Glutamatergic neuron (in vitro differentiated cells): ENCODE data around the gene FAM228A. TPM values are rescaled to one million over a fixed set of nuclear protein-coding genes. Genes with fewer than 3 reads are reported as not detected.
"Not testable (repeated sequence)": the region's sequence is repeated elsewhere in the genome, so short reads cannot be mapped to it uniquely, and the experiment has no call there.

Experiments
- DNase-seq: peaks from one replicate; pipeline ENCODE4 v3.0.0; 2022
- H3K27ac Mint-ChIP-seq: one replicate; pipeline ENCODE4 v1.8.0; 2020; ENCODE audit warnings: mild to moderate bottlenecking, mixed read lengths, inconsistent platforms; ENCODE audit not compliant: unreplicated experiment
- H3K27me3 Mint-ChIP-seq: one replicate; pipeline ENCODE4 v1.8.0; 2020; ENCODE audit warnings: mild to moderate bottlenecking, moderate library complexity, mixed read lengths, inconsistent platforms; ENCODE audit not compliant: unreplicated experiment
- H3K36me3 Mint-ChIP-seq: one replicate; pipeline ENCODE4 v1.8.0; 2020; ENCODE audit warnings: mild to moderate bottlenecking, mixed read lengths, inconsistent platforms; ENCODE audit not compliant: unreplicated experiment
- H3K4me1 Mint-ChIP-seq: one replicate; pipeline ENCODE4 v1.8.0; 2020; ENCODE audit warnings: mild to moderate bottlenecking, low read depth, mixed read lengths, inconsistent platforms; ENCODE audit not compliant: unreplicated experiment
- H3K4me3 Mint-ChIP-seq: one replicate; pipeline ENCODE4 v1.8.0; 2020; ENCODE audit warnings: mild to moderate bottlenecking, mixed read lengths, inconsistent platforms; ENCODE audit not compliant: unreplicated experiment
- H3K9me3 Mint-ChIP-seq: one replicate; pipeline ENCODE4 v1.8.0; 2020; ENCODE audit warnings: mild to moderate bottlenecking, moderate library complexity, mixed read lengths, inconsistent platforms; ENCODE audit not compliant: unreplicated experiment
- total RNA-seq: library from RNA; stranded (reverse); fragmentation: NEBNext Ultra II Directional; extraction: Animal tissue kit (Norgen Biotek cat#: 25700); gene quantifications from one replicate; pipeline ENCODE4 v1.2.1, GENCODE V29; 2021; ENCODE audit not compliant: unreplicated experiment
- TF ChIP-seq, protein P1 (sequence below): fragments of 200-600 bp; sonication (generic); IDR thresholded peaks from one replicate; pipeline ENCODE4 v1.5.0; 2021; ENCODE audit not compliant: partially characterized antibody, unreplicated experiment

FAM228A gene
- total RNA-seq, 1 donor from 2014 or later = 0.69 TPM

DNA sequence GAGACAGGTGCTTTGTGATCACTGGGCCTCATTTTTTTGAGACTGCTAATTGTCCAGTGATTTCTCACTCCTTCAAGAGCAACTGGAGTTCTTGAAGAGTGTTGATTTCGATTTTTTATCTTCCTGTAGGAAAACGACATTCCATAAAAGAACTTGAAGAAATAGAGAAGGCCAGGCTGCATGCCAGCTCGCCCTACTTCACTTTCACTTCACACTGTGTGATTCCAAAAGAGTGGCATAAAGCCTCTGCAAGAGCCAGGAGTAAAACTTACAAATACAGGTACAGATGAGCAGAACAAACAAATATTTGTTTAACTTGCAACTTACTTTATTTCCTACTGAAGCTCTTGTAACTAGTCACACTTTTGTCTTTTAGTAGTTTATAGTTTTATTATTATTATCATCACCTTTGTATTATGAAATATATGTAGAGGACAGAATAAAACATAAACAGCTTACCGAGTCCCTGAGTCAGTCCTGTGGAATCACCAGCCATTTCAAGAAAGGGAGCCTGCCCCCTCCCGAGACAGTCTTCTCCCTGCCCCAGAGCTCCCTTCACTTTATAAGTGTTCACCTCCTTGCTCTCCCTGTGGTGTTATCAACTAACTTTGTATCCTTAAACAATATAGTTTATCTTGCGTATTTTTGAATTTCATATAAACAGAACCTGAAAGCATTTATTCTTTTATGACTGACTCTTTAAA, 8.7 kb downstream of the FAM228A start:
- H3K27ac Mint-ChIP-seq = no peak overlapping the region

GRCh38 chr2:24189551-24189950, 14.7 kb downstream of the FAM228A start:
- peaks cover 5% of the 10 kb centered on the region for H3K27me3 Mint-ChIP-seq

More for the DNA sequence above, 8.7 kb downstream of the FAM228A start:
- Mint-ChIP-seq H3K4me3 (no peak overlapping the region), H3K27me3 (peaks cover 5% of the 10 kb centered on the region), H3K4me1 (peaks cover 2% of the 10 kb centered on the region), H3K9me3 (no peaks in the 10 kb centered on the region), H3K36me3 (no peaks in the 10 kb centered on the region)
- DNase-seq = no peak
- TF ChIP-seq, protein P1, sequence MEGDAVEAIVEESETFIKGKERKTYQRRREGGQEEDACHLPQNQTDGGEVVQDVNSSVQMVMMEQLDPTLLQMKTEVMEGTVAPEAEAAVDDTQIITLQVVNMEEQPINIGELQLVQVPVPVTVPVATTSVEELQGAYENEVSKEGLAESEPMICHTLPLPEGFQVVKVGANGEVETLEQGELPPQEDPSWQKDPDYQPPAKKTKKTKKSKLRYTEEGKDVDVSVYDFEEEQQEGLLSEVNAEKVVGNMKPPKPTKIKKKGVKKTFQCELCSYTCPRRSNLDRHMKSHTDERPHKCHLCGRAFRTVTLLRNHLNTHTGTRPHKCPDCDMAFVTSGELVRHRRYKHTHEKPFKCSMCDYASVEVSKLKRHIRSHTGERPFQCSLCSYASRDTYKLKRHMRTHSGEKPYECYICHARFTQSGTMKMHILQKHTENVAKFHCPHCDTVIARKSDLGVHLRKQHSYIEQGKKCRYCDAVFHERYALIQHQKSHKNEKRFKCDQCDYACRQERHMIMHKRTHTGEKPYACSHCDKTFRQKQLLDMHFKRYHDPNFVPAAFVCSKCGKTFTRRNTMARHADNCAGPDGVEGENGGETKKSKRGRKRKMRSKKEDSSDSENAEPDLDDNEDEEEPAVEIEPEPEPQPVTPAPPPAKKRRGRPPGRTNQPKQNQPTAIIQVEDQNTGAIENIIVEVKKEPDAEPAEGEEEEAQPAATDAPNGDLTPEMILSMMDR = no peak

GRCh38 chr2:24190503-24190902, 15.7 kb downstream of the FAM228A start:
- Mint-ChIP-seq H3K27ac (no peak overlapping the region), H3K9me3 (no peaks in the 10 kb centered on the region), H3K27me3 (peaks cover 5% of the 10 kb centered on the region), H3K4me3 (no peak overlapping the region), H3K36me3 (no peaks in the 10 kb centered on the region), H3K4me1 (no peaks in the 10 kb centered on the region)
- TF ChIP-seq, protein P1 = no peak
- no peak for DNase-seq

More at GRCh38 chr2:24189551-24189950, 14.7 kb downstream of the FAM228A start:
- Mint-ChIP-seq H3K36me3 (no peaks in the 10 kb centered on the region), H3K9me3 (no peaks in the 10 kb centered on the region), H3K4me3 (no peak overlapping the region), H3K27ac (no peak overlapping the region), H3K4me1 (no peaks in the 10 kb centered on the region)
- TF ChIP-seq, protein P1 = no peak
- no peak for DNase-seq

DNA sequence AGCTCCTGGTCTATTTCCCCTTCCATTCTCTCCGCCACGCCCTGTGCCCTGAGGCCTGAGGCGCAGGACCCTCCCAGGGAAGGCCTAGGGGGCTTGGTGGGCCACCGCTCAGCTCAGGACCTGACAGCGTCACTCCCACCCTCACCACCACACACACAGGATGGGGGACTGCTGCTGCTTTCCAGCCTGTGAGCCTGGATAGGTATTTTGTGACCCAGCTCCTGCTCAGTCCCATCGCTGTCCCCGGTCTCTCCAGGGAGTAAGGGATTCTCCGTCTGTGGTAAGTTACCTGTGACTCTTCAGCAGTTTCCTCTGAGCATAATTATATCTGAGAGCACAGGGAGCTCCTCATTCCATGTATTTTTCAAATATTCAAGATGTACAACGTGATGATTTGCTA, 16.3 kb downstream of the FAM228A start:
- H3K36me3 Mint-ChIP-seq = no peaks in the 10 kb centered on the region
- no peaks in the 10 kb centered on the region for H3K4me1 Mint-ChIP-seq
- DNase-seq = no peak
- H3K9me3 Mint-ChIP-seq = no peaks in the 10 kb centered on the region
- H3K27me3 Mint-ChIP-seq = peaks cover 5% of the 10 kb centered on the region
- TF ChIP-seq, protein P1 = no peak
- no peak overlapping the region for H3K4me3 Mint-ChIP-seq
- H3K27ac Mint-ChIP-seq = no peak overlapping the region

DNA sequence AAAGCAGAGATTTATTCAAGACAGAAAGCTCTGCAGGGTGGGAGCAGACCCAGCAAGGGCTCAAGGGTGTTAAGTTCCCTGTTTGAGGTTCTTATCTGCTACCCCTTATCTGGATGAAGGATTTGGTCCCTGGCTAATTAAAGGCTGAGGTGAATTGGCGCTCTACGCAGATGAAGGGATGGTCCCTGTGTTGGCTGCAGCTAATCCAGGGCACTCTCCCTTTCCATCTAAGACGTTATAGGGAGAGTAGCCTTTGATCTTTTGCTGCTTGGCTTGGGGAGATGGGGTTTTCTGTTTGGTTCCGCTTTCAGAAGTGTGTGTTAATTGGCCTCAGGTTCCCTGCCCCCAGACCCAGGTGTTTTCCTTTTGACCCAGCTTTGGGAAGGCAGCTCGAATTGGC, 17.0 kb downstream of the FAM228A start:
- Mint-ChIP-seq H3K36me3 (no peaks in the 10 kb centered on the region), H3K4me1 (no peaks in the 10 kb centered on the region), H3K4me3 (no peak overlapping the region), H3K9me3 (no peaks in the 10 kb centered on the region), H3K27ac (no peak overlapping the region), H3K27me3 (peaks cover 8% of the 10 kb centered on the region)
- no peak for DNase-seq
- TF ChIP-seq, protein P1 = no peak

DNA sequence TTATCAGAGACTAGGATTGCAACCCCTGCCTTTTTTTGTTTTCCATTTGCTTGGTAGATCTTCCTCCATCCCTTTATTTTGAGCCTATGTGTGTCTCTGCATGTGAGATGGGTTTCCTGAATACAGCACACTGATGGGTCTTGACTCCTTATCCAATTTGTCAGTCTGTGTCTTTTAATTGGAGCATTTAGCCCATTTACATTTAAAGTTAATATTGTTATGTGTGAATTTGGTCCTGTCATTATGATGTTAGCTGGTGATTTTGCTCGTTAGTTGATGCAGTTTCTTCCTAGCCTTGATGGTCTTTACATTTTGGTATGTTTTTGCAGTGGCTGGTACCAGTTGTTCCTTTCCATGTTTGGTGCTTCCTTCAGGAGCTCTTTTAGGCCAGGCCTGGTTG, 22.4 kb downstream of the FAM228A start:
- DNase-seq, H3K27ac Mint-ChIP-seq, H3K4me1 Mint-ChIP-seq, H3K9me3 Mint-ChIP-seq, H3K4me3 Mint-ChIP-seq, H3K36me3 Mint-ChIP-seq: not testable (repeated sequence)
- peaks cover 13% of the 10 kb centered on the region for H3K27me3 Mint-ChIP-seq
